NCI-H146 treated with DMSO at 0.1 percent for 48 hours (cell line): ENCODE results near the gene TPK1.

Experiments
- DNase-seq: peaks from one replicate; lab custom pipeline; 2025; ENCODE audit not compliant: unreplicated experiment; lab: John Stamatoyannopoulos, UW

TPK1 gene

GRCh38 chr7:144534655-144535395, 301.0 kb downstream of the TPK1 start:
- no peak for DNase-seq

DNA sequence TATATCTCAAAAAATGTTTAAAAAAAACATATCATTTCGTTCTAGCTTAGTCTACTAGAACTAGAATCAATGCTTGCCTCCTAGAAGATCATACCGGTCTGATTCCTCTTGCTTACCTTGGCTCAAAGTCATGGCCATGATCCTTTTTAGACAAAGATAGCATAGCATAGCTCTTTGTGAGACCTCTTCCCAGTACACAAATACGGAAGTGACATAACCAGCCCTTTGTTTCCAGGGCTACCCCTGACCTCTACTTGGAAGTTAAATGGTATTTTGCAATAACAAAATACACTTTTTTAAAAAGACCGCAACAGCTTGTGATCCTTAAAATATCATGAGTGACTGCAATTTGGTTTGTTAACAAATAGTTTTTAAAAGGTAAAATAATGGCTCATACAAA, 301.7 kb downstream of the TPK1 start:
- no peak for DNase-seq

- no peak for DNase-seq
These were observed 304.7 kb downstream of the TPK1 start for GRCh38 chr7:144531181-144531580.

GRCh38 chr7:144529269-144529926, 306.5 kb downstream of the TPK1 start:
- no peak for DNase-seq

DNA sequence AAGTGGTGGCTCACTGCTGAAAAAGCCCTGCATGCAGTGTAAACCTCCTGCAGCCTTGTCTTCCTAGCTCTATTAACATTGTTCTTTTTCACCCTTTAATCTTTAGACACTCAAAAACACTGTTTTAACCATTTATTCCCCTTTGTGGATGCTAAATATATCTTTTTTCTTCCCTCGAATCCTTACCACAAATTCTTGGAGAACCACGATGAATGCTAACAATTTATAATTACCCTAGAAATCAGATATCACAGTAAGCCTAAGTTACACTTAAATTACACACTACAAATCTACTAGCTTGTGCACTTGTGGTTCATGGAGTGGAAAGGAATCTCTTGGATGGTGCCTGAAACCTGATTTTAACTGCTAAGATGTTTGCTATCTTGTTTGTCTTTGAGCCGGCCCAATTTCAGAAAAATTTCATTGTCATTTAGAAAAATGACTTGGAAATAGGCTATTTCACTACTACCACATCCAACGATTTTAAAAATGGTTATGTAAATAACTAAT, 307.3 kb downstream of the TPK1 start:
- DNase-seq, result no peak

GRCh38 chr7:144527051-144527471, 308.8 kb downstream of the TPK1 start:
- no peak for DNase-seq

DNA sequence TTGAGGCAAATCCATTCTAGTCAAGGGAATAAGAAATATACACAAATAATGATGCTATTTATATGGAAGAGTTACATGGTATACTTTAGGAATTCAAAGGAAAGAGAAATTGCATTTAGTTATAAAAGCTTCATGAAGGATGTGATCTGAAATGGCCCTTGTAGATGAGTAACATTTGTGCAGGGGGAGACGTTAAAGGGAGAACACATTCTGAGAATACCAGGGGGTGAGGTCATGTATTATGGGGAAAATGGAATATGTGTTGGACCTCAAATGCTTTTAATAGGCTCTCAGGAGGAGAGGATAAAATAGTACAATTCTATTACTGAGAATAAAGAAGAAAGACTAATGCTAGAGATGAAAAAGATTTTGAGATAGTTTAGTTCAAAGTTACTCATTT, 309.9 kb downstream of the TPK1 start:
- DNase-seq, result no peak

DNA sequence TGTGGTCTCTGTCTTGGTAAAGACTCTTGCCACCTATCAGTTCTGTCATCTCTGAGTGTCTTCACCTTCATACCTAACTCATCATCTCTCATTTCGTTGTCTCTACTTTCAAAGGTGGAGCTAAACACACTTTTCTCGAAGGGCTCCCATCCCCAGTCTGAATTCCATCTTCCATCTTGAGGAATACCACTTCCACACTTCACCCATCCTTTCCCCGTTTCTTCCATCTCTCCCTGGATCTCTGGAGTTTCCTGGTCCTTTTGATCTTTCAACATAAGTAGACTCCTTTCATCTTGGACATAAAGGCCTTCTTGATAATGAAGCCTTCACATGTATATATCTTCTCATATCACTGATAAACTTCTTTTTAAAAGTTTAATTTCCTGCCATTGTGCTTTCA, 311.6 kb downstream of the TPK1 start:
- no peak for DNase-seq

DNA sequence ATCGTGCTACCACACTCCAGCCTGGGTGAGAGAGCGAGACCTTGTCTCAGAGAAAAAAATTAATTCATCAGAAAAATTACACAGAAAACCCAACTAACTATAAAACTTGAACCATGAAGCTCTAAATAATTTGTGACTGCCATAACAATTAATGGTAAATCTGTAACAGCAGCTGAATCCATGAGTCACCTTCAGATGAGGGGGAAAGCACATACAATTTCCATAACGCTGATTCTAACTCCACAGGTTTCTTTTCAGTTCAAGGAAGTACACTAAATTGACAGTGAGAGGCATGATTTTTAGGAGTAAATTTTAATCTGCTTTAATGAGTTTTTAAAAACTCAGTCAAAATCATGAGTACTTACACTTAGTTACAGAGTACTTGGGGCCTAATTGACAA, 312.2 kb downstream of the TPK1 start:
- DNase-seq, result no peak

- DNase-seq, result no peak
These were observed 315.9 kb downstream of the TPK1 start for GRCh38 chr7:144519925-144520324.

DNA sequence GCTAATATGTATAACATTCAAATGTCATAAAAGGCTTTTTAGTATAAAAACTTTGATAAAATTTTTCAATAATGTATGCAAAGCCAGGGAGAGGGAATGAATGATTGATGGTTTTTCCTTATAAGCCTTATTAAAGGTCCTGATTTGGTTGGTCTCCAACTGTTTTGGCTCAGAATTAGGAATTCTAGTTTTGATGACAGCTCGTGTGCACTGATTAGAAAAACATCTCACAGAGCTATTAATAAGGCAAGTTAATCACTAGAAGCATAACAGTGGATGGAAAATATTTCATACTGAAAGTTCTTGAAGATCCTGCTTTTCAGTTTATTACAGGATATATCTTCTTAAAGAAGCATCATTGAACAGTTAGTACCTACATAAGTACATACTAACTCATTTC, 317.5 kb downstream of the TPK1 start:
- DNase-seq, result no peak

- DNase-seq, result no peak
These were observed 318.1 kb downstream of the TPK1 start for GRCh38 chr7:144517749-144518148.

DNA sequence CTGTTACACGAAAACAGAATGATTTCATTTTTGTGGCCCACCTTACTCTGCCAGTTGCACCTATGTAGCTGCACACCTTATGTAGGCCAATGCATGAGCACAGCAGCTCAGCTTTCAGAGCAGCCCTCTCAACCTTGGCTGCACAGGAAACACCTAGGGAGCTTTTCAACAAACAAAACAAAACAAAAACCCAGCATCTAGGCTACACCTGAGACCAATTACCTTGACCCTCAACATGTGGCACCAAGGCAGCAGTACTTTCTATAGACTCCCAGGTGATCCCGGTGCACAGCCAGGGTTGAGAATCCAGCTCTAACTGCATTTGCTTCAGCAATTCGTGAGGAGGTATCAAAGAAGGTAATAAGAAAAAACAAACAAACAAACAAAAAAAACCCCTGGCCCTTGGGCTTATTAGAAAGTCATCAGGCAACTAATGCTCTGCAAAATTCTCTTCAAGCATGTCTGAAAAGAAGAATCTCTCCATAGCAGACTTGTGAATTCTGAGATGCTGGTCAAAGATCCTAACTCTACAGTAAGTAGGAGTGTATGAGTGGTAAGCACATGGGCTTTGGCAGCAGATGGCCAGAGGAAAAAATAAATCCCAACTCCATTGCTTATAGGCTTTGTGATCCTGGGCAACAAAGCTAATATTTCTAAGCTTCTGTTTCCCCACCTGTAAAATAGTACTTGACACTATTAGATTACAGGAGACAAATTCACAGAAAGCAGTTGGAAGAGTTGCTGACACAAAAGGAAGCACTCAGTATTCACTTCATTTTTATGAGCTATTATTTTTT, 318.9 kb downstream of the TPK1 start:
- DNase-seq, result no peak

DNA sequence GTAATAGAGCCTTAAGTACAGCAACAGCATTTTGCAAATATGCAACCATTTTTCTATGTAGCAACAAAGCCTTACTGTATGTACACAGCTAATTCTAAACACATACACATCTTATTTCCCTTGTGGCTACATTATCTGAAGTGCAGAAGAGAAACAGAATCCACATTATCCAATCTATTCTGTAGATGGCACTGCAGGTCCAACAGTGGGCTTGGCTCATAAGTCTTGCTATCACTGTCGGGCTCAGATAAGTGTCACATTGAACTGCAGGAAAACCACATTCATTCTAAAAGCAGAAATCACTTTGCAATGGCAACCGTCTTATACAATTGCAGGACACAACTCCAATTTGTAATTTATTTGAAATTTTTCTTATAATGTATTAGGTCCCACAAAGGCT, 322.5 kb downstream of the TPK1 start:
- no peak for DNase-seq

GRCh38 chr7:144510621-144511020, 325.2 kb downstream of the TPK1 start:
- DNase-seq, result no peak

- no peak for DNase-seq
These were observed 327.2 kb downstream of the TPK1 start for GRCh38 chr7:144508702-144509101.

DNA sequence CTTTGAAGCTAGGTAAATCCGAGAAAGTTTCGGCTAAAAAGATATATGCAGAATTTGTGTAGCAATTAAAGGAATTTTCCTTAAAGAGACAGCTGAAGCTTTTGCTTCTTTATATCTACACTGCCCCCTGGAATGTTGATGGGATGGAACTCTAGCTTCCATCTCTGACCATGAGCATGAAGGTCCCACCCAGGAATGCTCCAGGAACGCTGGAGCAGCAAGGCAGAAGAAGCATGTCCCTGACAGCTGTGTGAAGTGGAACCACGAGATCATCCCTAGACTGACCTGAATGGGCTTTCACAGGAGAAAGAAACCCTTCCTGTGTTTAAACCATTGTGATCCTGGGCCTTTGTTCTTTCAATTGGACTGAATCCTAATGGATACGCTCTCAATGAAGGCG, 332.6 kb downstream of the TPK1 start:
- no peak for DNase-seq

- no peak for DNase-seq
These were observed 335.6 kb downstream of the TPK1 start for GRCh38 chr7:144500225-144500624.

DNA sequence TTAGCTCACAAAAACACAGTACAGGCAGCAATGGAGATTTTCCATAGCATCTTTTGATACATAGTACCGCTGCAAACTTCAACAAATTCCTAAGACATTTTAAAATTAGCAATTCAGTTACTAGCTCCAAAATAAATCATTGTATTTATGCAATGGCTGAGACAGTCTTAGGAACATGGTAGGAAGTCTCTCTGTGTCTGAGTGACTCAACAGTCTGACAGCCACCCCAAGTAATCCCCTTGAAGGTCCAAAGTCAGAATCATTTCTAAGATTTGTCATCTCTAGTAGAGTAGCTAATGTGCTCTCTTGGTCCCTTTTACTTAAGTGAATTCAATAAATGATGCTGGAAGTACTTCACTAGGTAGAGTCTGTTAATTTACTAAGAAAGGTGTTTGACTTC, 338.6 kb downstream of the TPK1 start:
- no peak for DNase-seq

DNA sequence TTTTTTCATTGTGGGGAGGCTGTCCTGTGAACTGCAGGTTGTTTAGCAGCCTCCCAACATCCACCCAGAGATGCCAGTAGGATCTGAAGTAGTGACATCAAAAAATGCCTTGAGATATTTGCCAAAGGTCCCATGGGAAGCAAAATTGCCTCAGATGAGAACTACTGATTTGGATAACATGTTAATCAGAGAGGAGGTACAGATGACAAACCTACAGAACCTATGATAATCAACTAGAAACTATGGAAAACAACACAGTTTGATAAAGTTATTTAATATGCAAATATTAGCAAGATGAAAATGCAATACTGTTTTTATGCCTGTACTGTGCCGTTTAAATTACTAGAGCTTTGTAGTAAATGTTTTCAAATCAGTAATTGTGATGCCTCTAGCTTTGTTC, 341.5 kb downstream of the TPK1 start:
- no peak for DNase-seq

DNA sequence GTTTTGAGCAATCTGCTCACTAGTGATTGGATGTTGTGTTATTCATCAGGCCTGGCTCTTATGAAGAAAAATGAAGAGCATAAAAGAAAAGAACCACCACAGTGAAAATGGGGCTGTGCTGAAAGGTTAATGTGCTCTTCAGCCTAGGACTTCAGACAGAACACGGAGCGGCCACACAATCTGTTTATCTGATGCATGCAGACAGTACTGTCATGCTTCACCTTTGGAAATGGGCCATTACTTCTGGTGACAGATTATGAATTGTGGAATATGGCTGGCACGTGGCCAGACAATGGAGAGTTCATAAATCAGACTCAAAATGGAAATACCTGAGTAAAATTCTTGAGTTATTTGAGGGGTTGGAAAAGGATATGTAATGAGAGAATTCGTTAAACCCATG, 346.3 kb downstream of the TPK1 start:
- no peak for DNase-seq

GRCh38 chr7:144488977-144489376, 346.9 kb downstream of the TPK1 start:
- DNase-seq, result no peak
